ENCODE results near the gene RNASEH2A. TPM values are rescaled to one million over a fixed set of nuclear protein-coding genes. Genes with fewer than 3 reads are reported as not detected.

RNASEH2A gene
- total RNA-seq, 2 experiments from 2014 or later, result 1.5 to 2.7 TPM

DNA sequence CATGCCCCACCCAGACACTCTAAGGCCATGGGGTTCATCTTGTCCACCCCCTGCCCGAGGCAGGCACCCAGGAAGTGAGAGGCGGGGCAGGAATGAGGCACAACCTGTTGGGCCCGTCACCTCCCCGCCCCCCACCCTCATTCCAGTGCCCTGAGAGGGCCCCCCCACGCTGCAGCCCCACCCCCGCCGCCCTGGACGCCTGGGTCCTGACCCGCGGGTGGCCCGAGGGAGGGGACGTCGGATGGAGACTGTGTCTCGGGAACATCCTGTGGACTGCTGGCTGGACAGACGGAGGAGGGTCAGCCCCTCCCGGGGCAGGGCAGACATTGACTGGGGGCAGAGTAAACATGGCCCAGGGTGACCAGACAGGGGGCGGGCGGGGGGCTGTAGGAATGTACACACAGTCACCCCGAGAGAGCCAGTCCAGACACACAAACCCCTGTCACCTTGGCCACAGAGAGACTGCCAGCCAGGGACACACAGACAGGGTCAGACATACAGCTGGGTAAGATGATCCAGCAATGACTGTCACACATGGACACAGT lies 22.5 kb upstream of the RNASEH2A start:
- no peaks in the 10 kb centered on the region for H3K36me3 ChIP-seq (ENCODE audit: insufficient read depth, low read length)
- CTCF ChIA-PET, result interaction anchor here (1.8 kb wide), 1 partner anchor 9 kb away, joined by 14 read pairs; no protein-coding TSS in a partner anchor
- no peaks in the 10 kb centered on the region for H3K36me3 Mint-ChIP-seq (ENCODE audit: low read depth)
- intact Hi-C loops (cut with DNase I, micrococcal nuclease), result loop anchor here in 1 of 2 experiments (2.0 to 10.0 kb wide), 2 partner anchors 151 to 369 kb away; partner anchors contain the start of genes CALR and FARSA
- no peak for ATAC-seq (ENCODE audit: poor library complexity)
- peak overlapping the region; percentile 91 to 98 for H3K27ac ChIP-seq (ENCODE audit: low read depth in 1 of 2, low read length in 2 of 2)
- H3K4me1 Mint-ChIP-seq (ENCODE audit: low read depth), result peaks cover 37% of the 10 kb centered on the region
- no peak overlapping the region for H3K27ac Mint-ChIP-seq
- peak overlapping the region; percentile 74 for H3K4me3 Mint-ChIP-seq
- TF ChIP-seq, protein P1, sequence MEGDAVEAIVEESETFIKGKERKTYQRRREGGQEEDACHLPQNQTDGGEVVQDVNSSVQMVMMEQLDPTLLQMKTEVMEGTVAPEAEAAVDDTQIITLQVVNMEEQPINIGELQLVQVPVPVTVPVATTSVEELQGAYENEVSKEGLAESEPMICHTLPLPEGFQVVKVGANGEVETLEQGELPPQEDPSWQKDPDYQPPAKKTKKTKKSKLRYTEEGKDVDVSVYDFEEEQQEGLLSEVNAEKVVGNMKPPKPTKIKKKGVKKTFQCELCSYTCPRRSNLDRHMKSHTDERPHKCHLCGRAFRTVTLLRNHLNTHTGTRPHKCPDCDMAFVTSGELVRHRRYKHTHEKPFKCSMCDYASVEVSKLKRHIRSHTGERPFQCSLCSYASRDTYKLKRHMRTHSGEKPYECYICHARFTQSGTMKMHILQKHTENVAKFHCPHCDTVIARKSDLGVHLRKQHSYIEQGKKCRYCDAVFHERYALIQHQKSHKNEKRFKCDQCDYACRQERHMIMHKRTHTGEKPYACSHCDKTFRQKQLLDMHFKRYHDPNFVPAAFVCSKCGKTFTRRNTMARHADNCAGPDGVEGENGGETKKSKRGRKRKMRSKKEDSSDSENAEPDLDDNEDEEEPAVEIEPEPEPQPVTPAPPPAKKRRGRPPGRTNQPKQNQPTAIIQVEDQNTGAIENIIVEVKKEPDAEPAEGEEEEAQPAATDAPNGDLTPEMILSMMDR (IDR thresholded peaks at IDR 0.05), result no peak
- H3K4me3 ChIP-seq (ENCODE audit: low read length), result no peak overlapping the region
- no peaks in the 10 kb centered on the region for H3K9me3 Mint-ChIP-seq
- no peaks in the 10 kb centered on the region for H3K9me3 ChIP-seq (ENCODE audit: control insufficient read depth in 1 of 2, insufficient read depth in 1 of 2, low read length in 2 of 2)
- H3K27me3 Mint-ChIP-seq, result no peaks in the 10 kb centered on the region
- peak in 4 of 14 experiments; percentile 26 to 61 (median 52) for DNase-seq
- POLR2A ChIA-PET, result interaction anchor here (1.3 to 3.9 kb wide), 2 partner anchors 9 to 10 kb away, joined by 3 to 348 read pairs; partner anchors contain the start of gene JUNB
- no peaks in the 10 kb centered on the region for H3K27me3 ChIP-seq (ENCODE audit: control insufficient read depth in 1 of 2, insufficient read depth in 2 of 2, low read length in 2 of 2)
- H3K4me1 ChIP-seq (ENCODE audit: insufficient read depth, low read length), result peaks cover 78% of the 10 kb centered on the region

DNA sequence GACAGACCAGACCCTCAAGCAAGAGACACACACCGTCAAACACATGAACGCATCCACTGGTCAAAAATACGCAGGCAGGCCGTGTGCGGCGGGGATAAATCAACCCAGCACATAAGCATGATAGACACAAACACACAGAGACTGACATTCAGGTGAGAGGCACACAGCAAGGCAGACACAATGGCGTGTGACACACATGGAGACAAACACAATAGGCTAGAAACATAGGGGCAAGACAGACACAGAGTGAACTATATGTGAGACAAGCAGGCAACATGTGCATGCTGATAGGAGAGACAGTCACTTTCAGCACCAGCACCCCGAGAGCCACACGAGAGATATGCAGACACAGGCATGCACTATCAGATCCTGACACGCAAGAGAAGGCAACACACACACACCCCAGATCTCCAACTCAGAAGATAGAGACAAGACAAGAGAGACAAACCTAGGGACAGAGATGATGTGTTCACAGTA lies 22.0 kb upstream of the RNASEH2A start:
- Mint-ChIP-seq H3K36me3 (ENCODE audit: low read depth) (no peaks in the 10 kb centered on the region), H3K27me3 (no peaks in the 10 kb centered on the region), H3K27ac (no peak overlapping the region), H3K9me3 (no peaks in the 10 kb centered on the region), H3K4me1 (ENCODE audit: low read depth) (peaks cover 38% of the 10 kb centered on the region), H3K4me3 (no peak overlapping the region)
- ChIA-PET CTCF (no interaction called here), POLR2A (no interaction called here)
- TF ChIP-seq, protein P1 (IDR thresholded peaks at IDR 0.05), result no peak
- Histone ChIP-seq H3K9me3 (ENCODE audit: control insufficient read depth in 1 of 2, insufficient read depth in 1 of 2, low read length in 2 of 2) (no peaks in the 10 kb centered on the region), H3K4me1 (ENCODE audit: insufficient read depth, low read length) (peaks cover 78% of the 10 kb centered on the region), H3K27ac (ENCODE audit: low read depth in 1 of 2, low read length in 2 of 2) (peak overlapping the region; percentile 91 to 98), H3K36me3 (ENCODE audit: insufficient read depth, low read length) (no peaks in the 10 kb centered on the region), H3K27me3 (ENCODE audit: control insufficient read depth in 1 of 2, insufficient read depth in 2 of 2, low read length in 2 of 2) (no peaks in the 10 kb centered on the region), H3K4me3 (ENCODE audit: low read length) (no peak overlapping the region)
- intact Hi-C loops (cut with DNase I, micrococcal nuclease), result loop anchor here in 1 of 2 experiments (10.0 kb wide), 1 partner anchor 150 kb away; the partner anchor contains the start of genes CALR and FARSA
- ATAC-seq (ENCODE audit: poor library complexity) (peak; percentile 19), DNase-seq (peak in 6 of 14 experiments; percentile 26 to 75 (median 46))

DNA sequence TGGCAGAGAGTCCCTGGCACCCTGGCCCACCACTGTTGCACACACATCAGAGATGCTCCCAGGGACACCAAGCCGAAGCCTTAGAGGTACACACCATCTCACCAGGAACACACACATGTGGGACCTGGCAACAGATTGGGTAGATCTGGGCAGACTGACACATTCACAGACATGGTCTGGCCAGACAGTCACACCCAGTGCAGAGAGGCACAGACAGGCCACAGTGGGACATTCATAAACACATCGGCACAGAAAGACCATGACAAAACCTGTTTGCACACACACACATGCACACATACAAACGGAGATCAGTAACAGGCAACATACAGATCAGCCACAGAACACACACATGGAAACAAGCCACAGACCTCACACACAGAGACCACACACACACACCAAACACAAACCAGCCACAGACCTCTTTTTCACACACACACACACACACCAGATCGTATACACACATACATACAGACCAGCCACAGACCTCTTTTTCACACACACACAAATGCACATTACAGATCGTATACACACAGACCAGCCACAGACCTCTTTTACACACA lies 21.4 kb upstream of the RNASEH2A start:
- peak in 5 of 14 experiments; percentile 17 to 85 (median 72) for DNase-seq
- no peaks in the 10 kb centered on the region for H3K9me3 ChIP-seq (ENCODE audit: control insufficient read depth in 1 of 2, insufficient read depth in 1 of 2, low read length in 2 of 2)
- Mint-ChIP-seq H3K9me3 (no peaks in the 10 kb centered on the region), H3K36me3 (ENCODE audit: low read depth) (no peaks in the 10 kb centered on the region), H3K4me3 (no peak overlapping the region), H3K27ac (no peak overlapping the region), H3K27me3 (no peaks in the 10 kb centered on the region), H3K4me1 (ENCODE audit: low read depth) (peaks cover 33% of the 10 kb centered on the region)
- CTCF ChIA-PET, result no interaction called here
- peak; percentile 0 for ATAC-seq (ENCODE audit: poor library complexity)
- H3K4me1 ChIP-seq (ENCODE audit: insufficient read depth, low read length), result peaks cover 78% of the 10 kb centered on the region
- no peaks in the 10 kb centered on the region for H3K27me3 ChIP-seq (ENCODE audit: control insufficient read depth in 1 of 2, insufficient read depth in 2 of 2, low read length in 2 of 2)
- no peaks in the 10 kb centered on the region for H3K36me3 ChIP-seq (ENCODE audit: insufficient read depth, low read length)
- H3K27ac ChIP-seq (ENCODE audit: low read depth in 1 of 2, low read length in 2 of 2), result peak overlapping the region; percentile 91 to 98
- intact Hi-C loops (cut with DNase I, micrococcal nuclease), result loop anchor here in 1 of 2 experiments (10.0 kb wide), 1 partner anchor 150 kb away; the partner anchor contains the start of genes CALR and FARSA
- POLR2A ChIA-PET, result no interaction called here
- H3K4me3 ChIP-seq (ENCODE audit: low read length), result no peak overlapping the region
- TF ChIP-seq, protein P1 (IDR thresholded peaks at IDR 0.05), result no peak

All from CD4-positive, alpha-beta T cell (primary cell).